ENCODE measurements around the gene KMT5C.
A peak's percentile ranks its signal among the peaks of the same experiment; 100 is the strongest.
"Not testable (repeated sequence)": the region's sequence is repeated elsewhere in the genome, so short reads cannot be mapped to it uniquely, and the experiment has no call there.

KMT5C gene

GRCh38 chr19:55319785-55320184 lies 19.9 kb upstream of the KMT5C start:
- no peak for DNase-seq

- no peak for DNase-seq
Measured at GRCh38 chr19:55320844-55321419, 18.7 kb upstream of the KMT5C start.

- DNase-seq = no peak
Measured at GRCh38 chr19:55321466-55322137, 18.1 kb upstream of the KMT5C start.

GRCh38 chr19:55322204-55322885 lies 17.3 kb upstream of the KMT5C start:
- DNase-seq = no peak

GRCh38 chr19:55324662-55325061 lies 15.0 kb upstream of the KMT5C start:
- DNase-seq = no peak

GRCh38 chr19:55325172-55325571 lies 14.5 kb upstream of the KMT5C start, which contains the start of gene TMEM150B:
Gene TMEM150B, minus strand, starts transcription at chr19:55325341. Its CDS starts 4,305 bp downstream, at chr19:55321036.
- no peak for DNase-seq

- peak; percentile 38 for DNase-seq
Measured at GRCh38 chr19:55328774-55329318, 10.8 kb upstream of the KMT5C start.

GRCh38 chr19:55329791-55330190 lies 9.9 kb upstream of the KMT5C start:
- DNase-seq = not testable (repeated sequence)

- no peak for DNase-seq
Measured at GRCh38 chr19:55333870-55334269, 5.8 kb upstream of the KMT5C start.

GRCh38 chr19:55336101-55336500 lies 3.6 kb upstream of the KMT5C start:
- no peak for DNase-seq

GRCh38 chr19:55339889-55340783 lies 460 bp downstream of the KMT5C start:
- DNase-seq = peak; percentile 45

- DNase-seq = peak; percentile 39
Measured at GRCh38 chr19:55340784-55341147, 1.1 kb downstream of the KMT5C start.

GRCh38 chr19:55341171-55341588 lies 1.5 kb downstream of the KMT5C start:
- peak; percentile 63 for DNase-seq

GRCh38 chr19:55341595-55342531 lies 2.2 kb downstream of the KMT5C start:
- no peak for DNase-seq

GRCh38 chr19:55344444-55344843 lies 4.8 kb downstream of the KMT5C start:
- DNase-seq = no peak

GRCh38 chr19:55345101-55345817 lies 5.6 kb downstream of the KMT5C start:
- no peak for DNase-seq

GRCh38 chr19:55345818-55346724 lies 6.4 kb downstream of the KMT5C start:
- no peak for DNase-seq

- no peak for DNase-seq
Measured at GRCh38 chr19:55346725-55347441, 7.2 kb downstream of the KMT5C start.

GRCh38 chr19:55347442-55348009 lies 7.8 kb downstream of the KMT5C start:
- DNase-seq = no peak
